Activated T-helper 2 cell treated with anti-CD3 and anti-CD28 coated beads, Interferon-gamma antibody, Interleukin-2, Interleukin-4, amounts not matched to agents 10 μg/mL and 5 μg/mL and 100 μg/mL, durations not matched to agents 14 hours and 24 hours and 36 hours (primary cell): ENCODE data around the gene TLX2. TPM values are rescaled to one million over a fixed set of nuclear protein-coding genes. Genes with fewer than 3 reads are reported as not detected.

Experiments used
- DNase-seq: peaks from one replicate; pipeline ENCODE4 v3.0.0; 2021; ENCODE audit warnings: low spot score
- H3K27ac Mint-ChIP-seq: one replicate; pipeline ENCODE4 v1.8.0; 2021; ENCODE audit warnings: mixed read lengths
- H3K27me3 Mint-ChIP-seq: one replicate; pipeline ENCODE4 v1.8.0; 2021; ENCODE audit warnings: low read depth, mixed read lengths
- H3K36me3 Mint-ChIP-seq: one replicate; pipeline ENCODE4 v1.8.0; 2021; ENCODE audit warnings: low read depth, mixed read lengths
- H3K4me1 Mint-ChIP-seq: one replicate; pipeline ENCODE4 v1.8.0; 2021; ENCODE audit warnings: low read depth, mixed read lengths
- H3K4me3 Mint-ChIP-seq: one replicate; pipeline ENCODE4 v1.8.0; 2021; ENCODE audit warnings: low read depth, mild to moderate bottlenecking, moderate library complexity, mixed read lengths
- H3K9me3 Mint-ChIP-seq: one replicate; pipeline ENCODE4 v1.8.0; 2021; ENCODE audit warnings: mixed read lengths
- intact Hi-C: fragments of 100-400 bp; cut with micrococcal nuclease; formaldehyde crosslinking; loops from one replicate; pipeline ENCODE4 v1.15.1; 2023
- total RNA-seq: library from RNA; stranded (reverse); gene quantifications from 2 replicates; pipeline ENCODE4 v1.2.3, GENCODE V29; 2022

TLX2 gene
- total RNA-seq, 1 donor from 2014 or later = 0.82 TPM

GRCh38 chr2:74499267-74499939 lies 14.8 kb upstream of the TLX2 start, which contains the start of gene LBX2:
Gene LBX2, minus strand, starts transcription at chr2:74499603. Its CDS starts 66 bp downstream, at chr2:74499537.
- peaks cover 30% of the 10 kb centered on the region for H3K27me3 Mint-ChIP-seq
- no peak for DNase-seq
- intact Hi-C loops = loop anchor here (1.0 to 10.0 kb wide), 4 partner anchors 15 to 335 kb away; partner anchors contain the start of genes CCDC142, HK2, TLX2 and TTC31
- H3K4me3 Mint-ChIP-seq = peak within 1 kb of the TSS; percentile 86
- H3K9me3 Mint-ChIP-seq = no peaks in the 10 kb centered on the region
- peaks cover 36% of the 10 kb centered on the region for H3K4me1 Mint-ChIP-seq
- H3K27ac Mint-ChIP-seq = peak within 1 kb of the TSS; percentile 72
- H3K36me3 Mint-ChIP-seq = peaks cover 37% of the 10 kb centered on the region

GRCh38 chr2:74499940-74500577 lies 14.2 kb upstream of the TLX2 start:
- Mint-ChIP-seq H3K27ac (no peak overlapping the region), H3K27me3 (peaks cover 30% of the 10 kb centered on the region), H3K4me1 (peaks cover 43% of the 10 kb centered on the region), H3K4me3 (peak overlapping the region; percentile 22), H3K9me3 (no peaks in the 10 kb centered on the region), H3K36me3 (peaks cover 44% of the 10 kb centered on the region)
- DNase-seq = no peak
- intact Hi-C loops = loop anchor here (1.0 to 10.0 kb wide), 4 partner anchors 14 to 335 kb away; partner anchors contain the start of genes CCDC142, HK2, TLX2 and TTC31

- Mint-ChIP-seq H3K4me3 (no peak overlapping the region), H3K9me3 (no peaks in the 10 kb centered on the region), H3K27ac (no peak overlapping the region), H3K27me3 (peaks cover 30% of the 10 kb centered on the region), H3K4me1 (peaks cover 45% of the 10 kb centered on the region), H3K36me3 (peaks cover 49% of the 10 kb centered on the region)
- intact Hi-C loops = no loop called here
- DNase-seq = no peak
Measured at GRCh38 chr2:74500578-74500946, 13.7 kb upstream of the TLX2 start.

DNA sequence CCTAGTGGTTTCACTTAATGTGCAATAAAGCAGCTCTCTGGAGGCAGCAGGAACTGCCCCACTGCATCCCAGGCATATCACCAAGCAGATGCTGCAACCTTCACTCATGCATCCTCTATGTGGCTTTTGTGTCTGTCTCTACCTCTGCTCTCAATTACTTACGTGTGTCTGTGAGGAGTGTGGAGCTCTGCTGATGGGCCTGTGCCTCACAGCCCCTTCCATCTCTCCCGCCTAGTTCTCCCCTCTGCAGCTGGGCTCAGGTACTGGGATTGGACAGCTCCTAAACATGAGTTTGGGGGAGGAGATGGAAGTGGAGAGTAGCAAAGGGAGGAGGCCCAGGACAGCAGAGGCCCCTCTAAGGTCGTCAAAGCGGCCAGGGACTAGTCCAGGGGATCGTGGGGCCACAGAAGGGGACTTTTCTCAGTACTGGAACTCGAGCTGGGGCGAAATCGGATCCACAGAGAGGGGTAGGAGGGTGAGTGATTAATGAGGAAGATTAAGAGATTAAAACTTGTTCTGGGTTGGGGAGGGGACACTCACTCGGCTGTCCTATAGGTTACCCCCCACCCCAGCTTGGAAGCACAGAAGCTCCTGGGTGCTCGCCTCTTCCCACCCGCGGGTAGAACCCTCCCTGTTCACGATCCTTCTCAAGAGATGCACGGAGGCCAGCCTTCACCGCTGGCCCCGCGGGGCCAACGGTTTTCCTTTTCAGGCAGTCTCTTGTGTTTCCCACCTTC lies 12.7 kb upstream of the TLX2 start:
- intact Hi-C loops = no loop called here
- peaks cover 30% of the 10 kb centered on the region for H3K27me3 Mint-ChIP-seq
- H3K4me1 Mint-ChIP-seq = peaks cover 48% of the 10 kb centered on the region
- H3K4me3 Mint-ChIP-seq = peak overlapping the region; percentile 67
- no peaks in the 10 kb centered on the region for H3K9me3 Mint-ChIP-seq
- DNase-seq = no peak
- peaks cover 55% of the 10 kb centered on the region for H3K36me3 Mint-ChIP-seq
- H3K27ac Mint-ChIP-seq = no peak overlapping the region

DNA sequence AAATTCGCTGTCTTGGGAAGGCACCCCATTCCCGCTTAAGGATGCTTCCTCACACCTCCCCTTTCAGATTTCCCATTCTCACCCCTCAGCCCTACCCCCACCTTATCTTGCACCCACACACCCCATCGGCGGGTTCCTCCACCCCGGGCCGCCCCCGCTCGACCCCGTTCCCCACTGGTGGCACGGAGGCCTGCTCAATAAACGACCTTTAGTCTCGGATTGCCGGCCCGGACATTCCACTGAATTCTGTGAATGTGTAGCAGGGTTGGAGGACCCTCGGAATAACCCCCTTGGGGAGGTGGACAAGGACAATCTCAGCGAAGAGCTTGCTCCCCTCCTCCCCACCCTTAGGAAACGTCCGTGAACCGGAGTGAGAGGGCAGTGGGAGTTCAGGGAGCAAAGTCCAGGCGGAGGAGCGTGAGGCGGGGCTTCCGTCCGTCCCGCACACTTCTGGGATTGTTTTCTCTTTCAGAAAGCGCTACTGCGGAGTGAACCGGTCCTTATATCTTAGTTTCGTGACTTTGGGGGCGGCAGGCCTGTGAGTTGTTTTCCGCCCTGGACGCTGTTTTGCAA lies 12.0 kb upstream of the TLX2 start:
- peaks cover 30% of the 10 kb centered on the region for H3K27me3 Mint-ChIP-seq
- no peaks in the 10 kb centered on the region for H3K9me3 Mint-ChIP-seq
- no peak for DNase-seq
- intact Hi-C loops = no loop called here
- H3K36me3 Mint-ChIP-seq = peaks cover 62% of the 10 kb centered on the region
- peaks cover 54% of the 10 kb centered on the region for H3K4me1 Mint-ChIP-seq
- H3K27ac Mint-ChIP-seq = no peak overlapping the region
- H3K4me3 Mint-ChIP-seq = peak overlapping the region; percentile 71

DNA sequence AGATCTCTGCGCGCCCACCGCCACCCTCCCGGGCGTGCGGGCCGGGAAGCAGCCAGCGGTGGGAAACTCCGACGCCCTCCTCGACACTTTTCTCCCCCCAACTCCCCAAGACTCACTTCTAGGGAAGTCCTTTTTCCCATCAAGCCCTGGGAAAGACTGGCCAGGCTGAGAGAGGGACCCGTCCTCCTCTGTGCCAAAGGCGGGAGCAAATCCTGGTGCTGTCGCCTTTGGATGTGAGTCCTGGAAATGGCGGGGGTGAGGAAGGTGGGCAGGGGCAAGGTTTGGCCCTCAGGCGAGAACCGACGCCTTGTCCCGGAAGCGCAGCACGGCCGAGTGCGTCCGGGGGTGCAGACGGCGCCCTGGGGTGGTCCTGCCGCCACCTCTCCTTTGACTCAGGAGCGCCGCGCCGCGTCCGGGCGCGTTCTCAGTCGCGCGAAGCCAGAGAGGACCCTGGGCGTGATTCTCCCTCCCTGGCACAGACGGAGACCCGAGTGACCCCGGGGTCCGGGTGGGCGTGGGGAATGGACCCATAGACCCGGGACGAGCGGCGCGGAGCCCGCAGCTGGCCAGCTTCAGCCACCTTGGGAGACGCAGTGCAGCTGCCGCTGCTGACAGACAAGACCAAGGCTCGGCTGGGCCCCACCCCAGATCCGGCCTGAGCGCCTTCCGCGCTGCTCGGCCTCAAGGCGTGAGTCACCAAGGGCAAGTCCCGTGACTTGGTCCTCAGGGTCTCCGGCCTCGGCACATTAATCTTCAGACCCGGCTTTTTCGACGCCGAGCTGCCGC lies 11.3 kb upstream of the TLX2 start:
- intact Hi-C loops = no loop called here
- Mint-ChIP-seq H3K36me3 (peaks cover 65% of the 10 kb centered on the region), H3K4me1 (peaks cover 51% of the 10 kb centered on the region)

GRCh38 chr2:74503506-74504475 lies 10.5 kb upstream of the TLX2 start:
- H3K9me3 Mint-ChIP-seq = no peaks in the 10 kb centered on the region
- intact Hi-C loops = no loop called here
- no peak for DNase-seq
- peaks cover 65% of the 10 kb centered on the region for H3K36me3 Mint-ChIP-seq
- H3K4me3 Mint-ChIP-seq = peak overlapping the region; percentile 71
- peaks cover 52% of the 10 kb centered on the region for H3K4me1 Mint-ChIP-seq
- H3K27ac Mint-ChIP-seq = peak overlapping the region; percentile 18
- H3K27me3 Mint-ChIP-seq = peaks cover 26% of the 10 kb centered on the region

More for the DNA sequence above, 11.3 kb upstream of the TLX2 start:
- no peak for DNase-seq
- Mint-ChIP-seq H3K9me3 (no peaks in the 10 kb centered on the region), H3K4me3 (peak overlapping the region; percentile 71), H3K27me3 (peaks cover 30% of the 10 kb centered on the region), H3K27ac (peak overlapping the region; percentile 62)

GRCh38 chr2:74504591-74504990 lies 9.7 kb upstream of the TLX2 start:
- peak overlapping the region; percentile 58 for H3K4me3 Mint-ChIP-seq
- intact Hi-C loops = no loop called here
- no peaks in the 10 kb centered on the region for H3K9me3 Mint-ChIP-seq
- peaks cover 22% of the 10 kb centered on the region for H3K27me3 Mint-ChIP-seq
- no peak for DNase-seq
- H3K27ac Mint-ChIP-seq = peak overlapping the region; percentile 18
- H3K4me1 Mint-ChIP-seq = peaks cover 49% of the 10 kb centered on the region
- H3K36me3 Mint-ChIP-seq = peaks cover 65% of the 10 kb centered on the region

DNA sequence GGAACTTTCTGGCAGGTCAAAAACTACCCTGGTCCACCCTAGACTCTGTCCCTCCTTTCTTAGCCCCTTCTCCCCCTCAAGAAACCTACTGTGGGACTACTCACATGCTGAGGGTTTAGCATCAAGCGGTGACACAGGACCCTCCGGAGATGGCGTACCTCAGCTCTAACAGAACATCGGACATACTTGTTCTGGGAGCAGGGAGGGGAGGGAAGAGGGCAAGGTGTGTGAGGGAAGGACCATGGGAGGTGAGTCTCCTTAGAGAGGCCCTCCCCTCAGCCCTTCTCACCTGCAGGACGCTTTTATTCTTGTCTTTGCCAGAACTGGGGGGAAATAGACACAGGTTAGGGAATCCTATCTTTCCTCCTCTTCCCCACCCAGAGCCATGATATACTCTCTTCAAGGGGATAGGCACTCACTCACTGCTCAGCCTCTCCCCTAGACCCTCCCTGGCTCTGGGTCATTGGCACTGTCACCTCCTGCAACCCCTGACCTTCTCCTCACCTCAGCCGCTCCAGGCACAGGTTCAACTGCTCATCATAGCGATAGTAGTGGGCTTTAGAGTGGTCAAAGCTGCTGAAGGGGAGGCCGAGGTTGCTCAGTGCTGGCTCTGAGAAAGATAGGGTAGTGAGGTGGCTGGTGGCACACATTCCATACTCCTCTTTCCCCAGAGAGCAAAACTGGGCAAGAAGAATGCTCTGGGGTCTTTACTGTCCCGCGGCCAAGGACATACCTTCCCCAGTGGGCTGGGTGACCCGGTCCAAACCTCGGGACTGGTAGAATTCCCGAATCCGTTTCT lies 8.6 kb upstream of the TLX2 start:
- H3K9me3 Mint-ChIP-seq = no peaks in the 10 kb centered on the region
- intact Hi-C loops = no loop called here
- H3K4me3 Mint-ChIP-seq = peak overlapping the region; percentile 59
- peaks cover 56% of the 10 kb centered on the region for H3K36me3 Mint-ChIP-seq
- H3K4me1 Mint-ChIP-seq = peaks cover 55% of the 10 kb centered on the region
- no peak overlapping the region for H3K27ac Mint-ChIP-seq
- peaks cover 25% of the 10 kb centered on the region for H3K27me3 Mint-ChIP-seq
- DNase-seq = no peak

- Mint-ChIP-seq H3K4me3 (peak within 1 kb of the TSS; percentile 97), H3K27me3 (peaks cover 24% of the 10 kb centered on the region), H3K36me3 (peaks cover 41% of the 10 kb centered on the region), H3K9me3 (no peaks in the 10 kb centered on the region), H3K27ac (peak within 1 kb of the TSS; percentile 100), H3K4me1 (peaks cover 52% of the 10 kb centered on the region)
- intact Hi-C loops = loop anchor here (1.0 kb wide), 2 partner anchors 22 to 49 kb away; partner anchors contain the start of genes AUP1, HTRA2 and WBP1
- DNase-seq = peak; percentile 96
Measured at GRCh38 chr2:74507145-74507925, 6.9 kb upstream of the TLX2 start, which contains the start of gene PCGF1. Gene PCGF1, minus strand, starts transcription at chr2:74507695. Its CDS starts 27 bp downstream, at chr2:74507668.
